GM18870 (cell line): Measurements from ENCODE around the gene MOB3C.
"Not testable (repeated sequence)": the region's sequence is repeated elsewhere in the genome, so short reads cannot be mapped to it uniquely, and the experiment has no call there.

Experiments
- ATAC-seq: cut with Tn5 transposase; IDR thresholded peaks from one replicate; pipeline ENCODE4 v1.9.1; 2021; ENCODE audit warnings: moderate library complexity; ENCODE audit not compliant: unreplicated experiment

Gene MOB3C

GRCh38 chr1:46616277-46617107 is at the start of gene MOB3C:
TSS of gene MOB3C (minus strand) at chr1:46616811. CDS start at chr1:46613321, 3,490 bp downstream.
- ATAC-seq = no peak

- no peak for ATAC-seq
Measured at GRCh38 chr1:46665983-46666382, 49.4 kb upstream of the MOB3C start.

- ATAC-seq = not testable (repeated sequence)
Measured at GRCh38 chr1:46662919-46663318, 46.3 kb upstream of the MOB3C start.

GRCh38 chr1:46660116-46660515 is 43.5 kb upstream of the MOB3C start:
- ATAC-seq = peak; percentile 73

DNA sequence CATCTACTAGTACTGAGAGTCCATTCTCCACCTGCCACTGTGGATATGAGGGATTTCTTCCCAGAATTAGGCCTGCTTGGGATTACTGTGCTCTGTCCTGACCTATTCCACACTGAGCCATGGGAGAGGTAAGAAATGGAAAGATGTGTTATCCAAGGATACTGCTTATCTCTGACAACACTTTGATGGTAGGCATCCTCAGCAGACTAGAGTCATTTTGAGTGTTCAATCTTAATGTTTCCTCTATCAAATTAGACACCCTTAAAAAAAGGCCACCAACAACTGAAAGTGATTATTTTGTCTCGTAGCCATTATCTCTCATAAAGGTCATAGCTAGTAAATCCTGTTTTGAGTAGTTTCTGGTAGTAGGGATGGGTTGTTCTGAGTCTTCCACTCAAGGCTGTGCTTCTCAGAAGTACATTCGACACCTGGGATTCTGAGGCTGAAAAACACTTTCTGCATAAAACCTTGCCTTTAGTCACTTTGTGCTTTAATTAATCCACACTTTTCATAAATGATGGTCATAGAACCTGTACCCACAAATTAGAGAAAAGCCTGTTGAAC is 42.8 kb upstream of the MOB3C start:
- no peak for ATAC-seq

DNA sequence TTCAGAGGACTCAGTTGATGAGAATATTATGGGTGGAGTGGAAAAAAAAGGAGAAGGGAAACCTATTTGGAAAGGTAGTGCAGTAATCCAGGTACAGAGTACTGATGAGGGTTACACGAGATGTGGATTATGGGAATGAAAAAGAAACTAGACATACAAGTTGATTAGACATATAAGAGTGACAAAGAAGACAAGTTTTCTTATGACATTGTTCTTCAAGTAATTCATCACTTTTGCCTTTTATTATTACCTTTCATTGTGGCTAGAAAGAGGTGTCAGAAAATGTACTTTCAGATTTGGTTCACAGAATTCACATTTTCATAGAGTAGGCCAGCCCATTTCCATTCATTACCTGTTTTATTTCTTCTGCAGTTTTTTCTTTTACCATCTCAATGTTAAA is 41.2 kb upstream of the MOB3C start:
- no peak for ATAC-seq

- no peak for ATAC-seq
Measured at GRCh38 chr1:46656643-46657042, 40.0 kb upstream of the MOB3C start.

- no peak for ATAC-seq
Measured at GRCh38 chr1:46655848-46656247, 39.2 kb upstream of the MOB3C start.

DNA sequence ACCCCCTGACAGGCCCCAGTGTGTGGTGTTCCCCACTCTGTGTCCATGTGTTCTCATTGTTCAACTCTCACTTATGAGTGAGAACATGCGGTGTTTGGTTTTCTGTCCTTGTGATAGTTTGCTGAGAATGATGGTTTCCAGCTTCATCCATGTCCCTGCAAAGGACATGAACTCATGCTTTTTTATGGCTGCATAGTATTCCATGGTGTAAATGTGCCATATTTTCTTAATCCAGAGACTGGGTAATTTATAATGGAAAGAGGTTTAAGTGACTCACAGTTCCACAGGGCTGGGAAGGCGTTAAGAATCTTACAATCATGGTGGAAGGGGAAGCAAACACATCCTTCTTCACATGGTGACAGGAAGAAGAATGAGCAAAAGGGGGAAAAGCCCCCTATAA is 38.1 kb upstream of the MOB3C start:
- ATAC-seq = not testable (repeated sequence)

GRCh38 chr1:46654012-46654411 is 37.4 kb upstream of the MOB3C start:
- ATAC-seq = no peak

DNA sequence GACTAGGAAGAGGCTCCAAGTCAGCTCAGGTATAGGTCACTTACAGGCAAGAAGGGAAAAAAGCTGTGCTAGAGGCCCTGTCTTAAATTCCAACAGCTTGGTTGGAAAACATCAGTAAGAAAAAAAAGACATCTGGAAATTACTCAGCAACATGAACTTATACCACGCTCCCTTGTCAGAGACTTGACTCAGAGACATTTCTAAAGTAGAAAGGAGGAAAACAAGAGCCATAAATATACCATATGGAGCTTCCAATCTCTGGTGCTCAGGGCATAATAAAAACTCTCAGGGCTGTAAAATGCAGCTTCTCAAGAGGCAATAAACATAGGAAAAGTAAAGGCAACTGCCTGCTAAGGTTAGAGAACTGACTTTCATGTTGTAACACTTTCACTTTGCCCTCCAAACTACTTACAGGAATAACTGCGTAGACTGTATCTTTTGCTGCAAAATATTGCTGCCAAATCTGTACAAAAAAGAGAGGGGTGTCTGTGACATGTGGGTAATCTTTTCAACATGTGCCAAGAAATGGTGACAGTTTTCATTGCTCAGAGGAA is 36.9 kb upstream of the MOB3C start:
- ATAC-seq = no peak

DNA sequence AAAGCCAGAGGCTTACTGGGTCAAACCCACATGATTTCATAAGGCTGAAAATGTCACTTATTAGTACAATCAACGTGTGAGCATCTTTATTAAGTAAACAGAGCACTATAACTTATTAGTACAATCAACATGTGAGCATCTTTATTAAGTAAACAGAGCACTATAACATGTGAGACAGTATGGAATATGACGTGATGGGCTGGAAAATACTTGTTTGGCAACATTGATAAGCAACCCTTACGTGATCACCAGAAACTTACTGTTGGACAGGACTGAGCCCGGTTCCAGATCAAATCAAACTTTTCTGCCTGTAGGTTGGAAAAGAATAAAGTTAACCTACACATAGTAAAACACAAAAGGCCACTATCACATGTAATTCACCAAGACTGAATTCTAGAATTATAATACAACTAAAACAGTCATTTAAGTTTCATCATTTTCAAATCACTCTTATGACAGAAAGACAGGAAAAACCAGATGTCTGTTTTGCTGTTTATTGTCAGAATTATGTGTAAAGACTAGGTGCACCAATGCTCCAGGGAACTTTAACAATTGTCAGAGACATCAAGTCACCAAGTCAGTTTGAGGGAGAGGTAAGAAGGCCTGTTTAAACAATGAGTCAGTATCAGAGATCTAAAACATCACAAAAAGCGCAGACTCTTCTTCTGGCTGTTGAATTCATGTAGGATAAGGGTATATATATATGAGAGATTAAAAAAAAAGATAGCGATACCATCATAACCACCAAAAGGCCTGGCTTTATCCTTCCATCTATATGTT is 35.9 kb upstream of the MOB3C start:
- no peak for ATAC-seq

DNA sequence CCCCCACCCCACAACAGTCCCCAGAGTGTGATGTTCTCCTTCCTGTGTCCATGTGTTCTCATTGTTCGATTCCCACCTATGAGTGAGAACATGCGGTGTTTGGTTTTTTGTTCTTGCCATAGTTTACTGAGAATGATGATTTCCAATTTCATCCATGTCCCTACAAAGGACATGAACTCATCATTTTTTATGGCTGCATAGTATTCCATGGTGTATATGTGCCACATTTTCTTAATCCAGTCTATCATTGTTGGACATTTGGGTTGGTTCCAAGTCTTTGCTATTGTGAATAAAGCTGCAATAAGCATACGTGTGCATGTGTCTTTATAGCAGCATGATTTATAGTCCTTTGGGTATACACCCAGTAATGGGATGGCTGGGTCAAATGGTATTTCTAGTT is 34.5 kb upstream of the MOB3C start:
- not testable (repeated sequence) for ATAC-seq

DNA sequence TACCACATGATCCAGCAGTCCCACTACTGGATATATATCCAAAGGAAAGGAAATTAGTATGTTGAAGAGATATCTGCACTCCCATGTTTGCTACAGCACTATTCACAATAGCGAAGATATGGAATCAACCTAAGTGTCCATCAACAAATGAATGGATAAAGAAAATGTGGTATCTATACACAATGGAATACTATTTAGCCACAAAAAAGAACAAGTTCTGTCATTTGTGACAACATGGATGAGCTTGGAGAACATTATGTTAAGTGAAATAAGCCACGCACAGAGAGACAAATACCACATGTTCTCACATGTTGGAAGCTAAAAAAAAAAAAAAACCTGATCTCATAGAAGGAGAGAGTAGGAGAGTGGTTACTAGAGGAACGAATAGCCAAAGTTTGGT is 33.9 kb upstream of the MOB3C start:
- ATAC-seq = no peak

GRCh38 chr1:46649764-46650163 is 33.2 kb upstream of the MOB3C start:
- no peak for ATAC-seq

DNA sequence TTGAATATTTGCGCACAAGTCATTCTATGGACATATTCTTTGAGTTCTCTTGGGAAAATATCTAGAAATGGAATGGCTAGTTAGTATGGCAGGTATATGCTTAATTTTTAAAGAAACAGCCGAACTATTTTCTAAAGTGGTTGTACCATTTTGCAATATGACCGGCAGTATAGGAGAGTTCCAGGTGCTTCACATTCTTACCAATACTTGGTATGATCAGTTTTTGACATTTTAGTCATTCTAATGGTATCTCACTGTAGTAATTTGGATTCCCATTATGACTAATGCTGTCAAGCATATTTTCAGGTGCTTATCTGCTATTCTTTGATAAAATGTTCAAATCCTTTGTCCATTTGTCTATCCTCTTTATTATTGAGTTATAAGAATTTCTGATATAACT is 31.0 kb upstream of the MOB3C start:
- no peak for ATAC-seq

GRCh38 chr1:46646844-46647243 is 30.2 kb upstream of the MOB3C start:
- no peak for ATAC-seq

DNA sequence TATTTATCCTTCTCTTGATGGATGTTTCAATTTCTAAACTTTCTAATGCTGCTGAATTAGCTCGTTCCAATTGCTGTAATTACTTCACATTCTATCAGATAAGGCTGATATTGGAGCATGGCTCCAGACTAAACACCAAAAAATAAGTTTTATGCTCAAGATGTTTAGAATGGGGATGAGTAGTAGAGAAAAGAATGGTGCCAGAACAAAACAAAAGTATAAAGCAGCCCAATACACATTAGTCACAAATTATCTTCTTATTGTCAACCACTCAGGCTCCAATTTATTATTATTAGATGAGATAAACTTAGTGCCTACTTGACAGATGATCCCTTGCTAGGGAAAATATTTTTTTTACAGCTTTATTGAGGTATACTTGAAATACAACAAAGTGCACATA is 29.7 kb upstream of the MOB3C start:
- no peak for ATAC-seq

- ATAC-seq = no peak
Measured at GRCh38 chr1:46645815-46646214, 29.2 kb upstream of the MOB3C start.

GRCh38 chr1:46643368-46643775 is 26.8 kb upstream of the MOB3C start:
- no peak for ATAC-seq

DNA sequence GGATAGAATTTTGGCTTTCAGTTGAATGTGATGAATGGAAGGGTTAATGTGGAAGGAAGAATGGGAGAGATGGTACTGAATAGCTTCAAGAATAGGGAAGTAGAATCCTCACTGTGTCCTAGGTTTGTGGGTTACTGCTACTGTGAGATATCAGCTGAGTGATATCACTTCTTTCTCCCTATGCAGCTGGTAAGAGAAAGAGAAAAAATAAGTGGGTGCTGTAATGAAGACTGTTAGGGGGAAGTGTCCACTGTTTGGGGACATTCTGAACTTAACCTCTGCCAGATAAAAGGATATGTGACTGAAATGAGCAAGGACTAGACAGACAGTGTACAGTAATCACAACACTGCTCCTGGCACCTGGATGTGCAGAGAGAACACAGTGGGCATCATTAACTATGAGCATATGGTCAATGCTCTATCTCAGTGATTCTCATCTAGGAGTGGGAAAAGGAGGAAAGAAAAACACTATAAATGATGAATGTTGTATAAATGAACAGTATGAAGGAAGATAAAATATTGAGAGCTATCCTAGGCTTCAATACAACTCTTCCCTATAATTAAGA is 25.6 kb upstream of the MOB3C start:
- ATAC-seq = no peak
